Fibroblast of lung (primary cell): ENCODE results near the gene PLXNA4. TPM values are rescaled to one million over a fixed set of nuclear protein-coding genes. Genes with fewer than 3 reads are reported as not detected.

Experiments
- DNase-seq, 2 donors: peaks; one replicate each; pipeline versions ENCODE4 v3.0.0 to v3.0.0-alpha.2; 2010; ENCODE audit warnings: low read depth in 2 of 2
- H2AFZ ChIP-seq: 2 replicates; pipeline ENCODE4 v1.5.1; 2012; ENCODE audit warnings: low read length, control low read depth, inconsistent platforms
- H3K27ac ChIP-seq: 2 replicates; pipeline ENCODE4 v1.5.1; 2011; ENCODE audit warnings: low read length, control low read depth; ENCODE audit not compliant: insufficient read depth
- H3K27me3 ChIP-seq: 2 replicates; pipeline ENCODE4 v1.5.1; 2011; ENCODE audit warnings: mild to moderate bottlenecking, low read length; ENCODE audit not compliant: control insufficient read depth, insufficient read depth
- H3K36me3 ChIP-seq: 2 replicates; pipeline ENCODE4 v1.5.1; 2011; ENCODE audit warnings: low read length; ENCODE audit not compliant: control insufficient read depth, insufficient read depth
- H3K4me1 ChIP-seq: 2 replicates; pipeline ENCODE4 v1.5.1; 2011; ENCODE audit warnings: low read length; ENCODE audit not compliant: control insufficient read depth, insufficient read depth; ENCODE audit errors: extremely low read depth
- H3K4me2 ChIP-seq: 2 replicates; pipeline ENCODE4 v1.5.1; 2011; ENCODE audit warnings: low read length, control low read depth; ENCODE audit not compliant: insufficient read depth; ENCODE audit errors: extremely low read depth
- H3K4me3 ChIP-seq, 4 experiments: fragments of 200-600 bp in 1 of 4; sonication (generic) in 1 of 4; replicated peaks in 1 of 4; 2 replicates each; pipeline ENCODE4 v1.5.1; 2011 to 2016; ENCODE audit warnings: low read length in 4 of 4, low read depth in 3 of 4, mild to moderate bottlenecking in 3 of 4, control low read depth in 2 of 4, inconsistent platforms in 1 of 4, mixed read lengths in 1 of 4; ENCODE audit not compliant: insufficient read depth in 1 of 4; ENCODE audit errors: control extremely low read depth in 1 of 4
- H3K79me2 ChIP-seq: 2 replicates; pipeline ENCODE4 v1.5.1; 2012; ENCODE audit warnings: mild to moderate bottlenecking, low read length, inconsistent platforms; ENCODE audit not compliant: control insufficient read depth, insufficient read depth
- H3K9ac ChIP-seq: 2 replicates; pipeline ENCODE4 v1.5.1; 2011; ENCODE audit warnings: mild to moderate bottlenecking, low read length, control low read depth; ENCODE audit not compliant: insufficient read depth
- H3K9me3 ChIP-seq: 2 replicates; pipeline ENCODE4 v1.5.1; 2012; ENCODE audit warnings: low read depth, low read length; ENCODE audit not compliant: control insufficient read depth, insufficient read depth
- H4K20me1 ChIP-seq: 2 replicates; pipeline ENCODE4 v1.5.1; 2011; ENCODE audit warnings: low read length; ENCODE audit not compliant: control insufficient read depth, insufficient read depth; ENCODE audit errors: extremely low read depth
- CTCF ChIP-seq, 2 donors: IDR thresholded peaks in 1 of 2; conservative IDR thresholded peaks in 1 of 2; 1 replicate in 1 of 2; 2 replicates in 1 of 2; pipeline ENCODE4 v1.5.1; 2011 to 2012; ENCODE audit warnings: low read length in 2 of 2, control low read depth in 1 of 2, inconsistent platforms in 1 of 2, low read depth in 1 of 2, mild to moderate bottlenecking in 1 of 2
- EZH2 ChIP-seq: IDR thresholded peaks from 2 replicates; pipeline ENCODE4 v1.5.1; 2012; ENCODE audit warnings: low read length, control low read depth, mild to moderate bottlenecking; ENCODE audit errors: missing control alignments
- polyA plus RNA-seq, 2 donors: library from polyadenylated mRNA; depleted of rRNA in 1 of 2; stranded (reverse) in 1 of 2; unstranded in 1 of 2; fragments of >200 nt; gene quantifications; 2 replicates each; pipeline ENCODE4 v1.2.1, GENCODE V29; 2011 to 2012; ENCODE audit warnings: missing spikeins in 1 of 2
- total RNA-seq: library from RNA; depleted of rRNA; stranded (reverse); fragments of >200 nt; gene quantifications from 2 replicates; pipeline ENCODE4 v1.2.1, GENCODE V29; 2014

Gene PLXNA4
- total and polyA plus RNA-seq, 2 donors (not counting 1 experiment from before 2014, with no cell fraction given), result 1.2 to 1.5 TPM

GRCh38 chr7:132261327-132262159 is 314.7 kb downstream of the PLXNA4 start:
- Histone ChIP-seq H3K4me2 (no peak overlapping the region), H3K9me3 (no peaks in the 10 kb centered on the region), H3K4me3 (no peak overlapping the region), H3K27ac (no peak overlapping the region), H3K4me1 (no peaks in the 10 kb centered on the region), H4K20me1 (no peaks in the 10 kb centered on the region), H3K36me3 (no peaks in the 10 kb centered on the region), H2AFZ (no peak overlapping the region), H3K79me2 (no peaks in the 10 kb centered on the region), H3K27me3 (no peaks in the 10 kb centered on the region), H3K9ac (no peak overlapping the region)
- DNase-seq, result no peak
- TF ChIP-seq CTCF (conservative IDR thresholded peaks at IDR 0.05 in 1 of 2, IDR thresholded peaks at IDR 0.05 in 1 of 2; ENCODE audit: low read depth in 1 of 2, low read length in 2 of 2) (no peak), EZH2 (no peak)

- no peak overlapping the region for H3K4me2 ChIP-seq
- no peak for DNase-seq
- no peak overlapping the region for H3K4me3 ChIP-seq
- no peaks in the 10 kb centered on the region for H3K4me1 ChIP-seq
- H3K79me2 ChIP-seq, result no peaks in the 10 kb centered on the region
- H3K36me3 ChIP-seq, result no peaks in the 10 kb centered on the region
- H3K27ac ChIP-seq, result no peak overlapping the region
- no peaks in the 10 kb centered on the region for H4K20me1 ChIP-seq
- H3K9ac ChIP-seq, result no peak overlapping the region
- no peak overlapping the region for H2AFZ ChIP-seq
- TF ChIP-seq EZH2 (no peak), CTCF (conservative IDR thresholded peaks at IDR 0.05 in 1 of 2, IDR thresholded peaks at IDR 0.05 in 1 of 2; ENCODE audit: low read depth in 1 of 2, low read length in 2 of 2) (no peak)
- no peaks in the 10 kb centered on the region for H3K27me3 ChIP-seq
- H3K9me3 ChIP-seq, result no peaks in the 10 kb centered on the region
Observed at GRCh38 chr7:132258231-132258630, 318.0 kb downstream of the PLXNA4 start.

- Histone ChIP-seq H3K27ac (no peak overlapping the region), H3K4me3 (no peak overlapping the region), H2AFZ (no peak overlapping the region), H3K9me3 (no peaks in the 10 kb centered on the region), H3K79me2 (no peaks in the 10 kb centered on the region), H3K4me2 (no peak overlapping the region), H3K27me3 (no peaks in the 10 kb centered on the region), H4K20me1 (no peaks in the 10 kb centered on the region), H3K4me1 (no peaks in the 10 kb centered on the region), H3K9ac (no peak overlapping the region), H3K36me3 (no peaks in the 10 kb centered on the region)
- TF ChIP-seq EZH2 (no peak), CTCF (conservative IDR thresholded peaks at IDR 0.05 in 1 of 2, IDR thresholded peaks at IDR 0.05 in 1 of 2; ENCODE audit: low read depth in 1 of 2, low read length in 2 of 2) (no peak)
- DNase-seq, result peak in 1 of 2 donors; percentile 33
Observed at GRCh38 chr7:132257253-132257652, 319.0 kb downstream of the PLXNA4 start.
